ENCODE data around the gene FAM13A.
"Not testable (repeated sequence)": the region's sequence is repeated elsewhere in the genome, so short reads cannot be mapped to it uniquely, and the experiment has no call there.

Gene FAM13A

DNA sequence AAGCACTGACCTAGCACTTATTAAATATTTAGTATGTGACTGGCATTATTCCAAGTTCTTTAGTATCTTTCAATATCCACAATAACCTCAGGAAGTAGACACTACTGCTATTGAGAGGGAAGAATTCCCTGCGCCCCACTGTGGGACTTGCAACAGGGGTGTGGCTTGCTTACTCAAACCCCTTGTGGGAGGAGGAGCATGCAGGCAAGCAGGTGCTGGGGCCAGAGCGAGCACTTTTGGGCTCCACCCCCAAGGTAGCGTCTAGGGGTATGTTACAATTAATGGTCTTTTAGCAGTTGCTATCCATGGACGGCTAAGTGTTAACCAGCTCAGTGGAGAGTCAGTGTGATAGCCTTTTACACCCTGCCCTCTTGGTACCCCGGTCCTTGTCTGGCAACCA, 50.7 kb downstream of the FAM13A start:
- TF ChIP-seq ZNF585B (tag by site-specific recombination; IDR thresholded peaks at IDR 0.05) (no peak), HOXA7 (CRISPR knock-in tag; IDR thresholded peaks at IDR 0.05; ENCODE audit: borderline replicate concordance) (no peak), ZNF239 (tag by site-specific recombination; IDR thresholded peaks at IDR 0.05) (no peak), YY1 (tag by site-specific recombination; IDR thresholded peaks at IDR 0.05) (no peak), YY2 (tag by site-specific recombination; IDR thresholded peaks at IDR 0.05) (no peak), ZEB2 (tag by site-specific recombination; IDR thresholded peaks at IDR 0.05) (no peak), ZNF837 (tag by site-specific recombination; IDR thresholded peaks at IDR 0.05) (no peak)
- TF ChIP-seq, protein P1, sequence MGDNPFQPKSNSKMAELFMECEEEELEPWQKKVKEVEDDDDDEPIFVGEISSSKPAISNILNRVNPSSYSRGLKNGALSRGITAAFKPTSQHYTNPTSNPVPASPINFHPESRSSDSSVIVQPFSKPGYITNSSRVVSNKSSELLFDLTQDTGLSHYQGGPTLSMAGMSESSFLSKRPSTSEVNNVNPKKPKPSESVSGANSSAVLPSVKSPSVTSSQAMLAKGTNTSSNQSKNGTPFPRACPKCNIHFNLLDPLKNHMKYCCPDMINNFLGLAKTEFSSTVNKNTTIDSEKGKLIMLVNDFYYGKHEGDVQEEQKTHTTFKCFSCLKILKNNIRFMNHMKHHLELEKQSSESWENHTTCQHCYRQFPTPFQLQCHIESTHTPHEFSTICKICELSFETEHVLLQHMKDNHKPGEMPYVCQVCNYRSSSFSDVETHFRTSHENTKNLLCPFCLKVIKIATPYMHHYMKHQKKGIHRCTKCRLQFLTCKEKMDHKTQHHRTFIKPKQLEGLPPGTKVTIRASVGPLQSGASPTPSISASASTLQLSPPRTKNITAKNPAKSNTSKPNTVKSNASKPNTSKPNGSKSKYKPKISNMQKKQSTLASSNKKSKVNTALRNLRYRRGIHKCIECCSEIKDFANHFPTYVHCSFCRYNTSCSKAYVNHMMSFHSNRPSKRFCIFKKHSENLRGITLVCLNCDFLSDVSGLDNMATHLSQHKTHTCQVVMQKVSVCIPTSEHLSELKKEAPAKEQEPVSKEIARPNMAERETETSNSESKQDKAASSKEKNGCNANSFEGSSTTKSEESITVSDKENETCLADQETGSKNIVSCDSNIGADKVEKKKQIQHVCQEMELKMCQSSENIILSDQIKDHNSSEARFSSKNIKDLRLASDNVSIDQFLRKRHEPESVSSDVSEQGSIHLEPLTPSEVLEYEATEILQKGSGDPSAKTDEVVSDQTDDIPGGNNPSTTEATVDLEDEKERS (tag by site-specific recombination; IDR thresholded peaks at IDR 0.05), result no peak
- H3K4me1 ChIP-seq (ENCODE audit: control insufficient read depth, insufficient read depth, low read length), result peaks cover 3% of the 10 kb centered on the region
- H3K27ac ChIP-seq (ENCODE audit: extremely low read depth, low read depth, low read length), result no peak overlapping the region
- H3K4me3 ChIP-seq (ENCODE audit: low read depth, low read length), result no peak overlapping the region
- H3K9me3 ChIP-seq (ENCODE audit: control insufficient read depth, insufficient read depth, low read depth, low read length), result no peaks in the 10 kb centered on the region
- POLR2A ChIA-PET, result no interaction called here
- H3K36me3 ChIP-seq (ENCODE audit: control insufficient read depth in 2 of 2, insufficient read depth in 1 of 2, low read length in 2 of 2), result peaks cover 0 to 30% of the 10 kb centered on the region in 2 experiments; a peak in 1 of 3 replicates
- CTCF ChIA-PET, result interaction anchor here (1.1 kb wide), 1 partner anchor 17 kb away, joined by 3 read pairs; no protein-coding TSS in a partner anchor

DNA sequence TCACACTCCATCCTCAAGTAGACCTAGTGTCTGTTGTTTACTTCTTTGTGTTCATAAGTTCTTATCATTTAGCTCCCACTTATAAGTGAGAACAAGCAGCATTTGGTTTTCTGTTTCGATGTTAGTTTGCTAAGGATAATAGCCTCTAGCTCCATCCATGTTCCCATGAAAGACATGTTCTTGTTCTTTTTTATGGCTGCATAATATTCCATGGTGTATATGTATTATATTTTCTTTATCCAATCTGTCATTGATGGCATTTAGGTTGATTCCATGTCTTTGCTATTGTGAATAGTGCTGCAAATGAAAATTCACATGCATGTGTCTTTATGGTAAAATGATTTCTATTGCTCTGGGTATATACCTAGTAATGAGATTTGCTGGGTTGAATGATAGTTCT, 51.9 kb downstream of the FAM13A start:
- CTCF ChIA-PET, result interaction anchor here (0.7 kb wide), 1 partner anchor 1534 kb away, joined by 3 read pairs; no protein-coding TSS in a partner anchor
- H3K4me1 ChIP-seq (ENCODE audit: control insufficient read depth, insufficient read depth, low read length); H3K27ac ChIP-seq (ENCODE audit: extremely low read depth, low read depth, low read length); H3K4me3 ChIP-seq (ENCODE audit: low read depth, low read length); H3K9me3 ChIP-seq (ENCODE audit: control insufficient read depth, insufficient read depth, low read depth, low read length); POLR2A ChIA-PET: not testable (repeated sequence)
- H3K36me3 ChIP-seq (ENCODE audit: control insufficient read depth in 2 of 2, insufficient read depth in 1 of 2, low read length in 2 of 2), result peaks cover 0 to 24% of the 10 kb centered on the region in 2 experiments; a peak in 1 of 3 replicates
- TF ChIP-seq ZNF146 (tag by site-specific recombination; IDR thresholded peaks at IDR 0.05), result peak; percentile 91

DNA sequence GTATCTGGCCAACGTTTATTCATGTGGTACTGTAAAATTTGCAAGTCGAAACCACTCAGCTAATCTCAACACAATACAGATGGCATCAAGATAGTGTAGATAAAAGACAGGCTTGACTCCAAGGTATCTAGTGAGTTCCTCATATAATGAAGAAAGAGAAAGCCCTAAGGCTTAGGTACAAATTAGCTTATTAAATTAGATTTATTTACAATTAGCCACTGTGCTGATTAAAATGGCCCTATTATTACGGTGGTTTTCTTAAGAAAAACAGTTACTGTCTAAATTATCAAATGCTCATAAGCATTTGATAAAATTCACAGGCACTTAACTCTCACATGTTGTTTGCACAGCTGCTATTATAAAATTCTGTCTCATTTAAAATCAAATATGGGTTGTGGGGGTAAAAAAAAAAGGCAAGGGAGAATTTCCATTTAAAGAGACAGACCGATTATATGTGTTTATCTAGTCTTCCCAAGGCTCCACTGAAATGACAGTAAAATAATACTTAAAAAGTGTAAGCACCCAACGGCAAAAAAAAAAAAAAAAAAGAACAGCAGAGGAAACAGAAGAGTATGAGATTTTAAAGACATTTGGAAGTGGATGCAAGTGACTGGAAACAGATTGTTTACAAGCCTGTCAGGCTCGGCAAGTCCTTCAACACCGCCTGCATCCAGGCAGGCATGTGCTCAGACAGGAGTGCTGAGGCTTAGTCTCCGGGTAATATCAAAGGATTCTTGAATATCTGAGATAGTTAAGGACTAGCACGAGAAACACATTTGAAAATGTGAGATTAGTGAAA, 55.1 kb downstream of the FAM13A start:
- H3K4me3 ChIP-seq (ENCODE audit: low read depth, low read length), result no peak overlapping the region
- ChIA-PET CTCF (interaction anchor here (1.5 kb wide), 1 partner anchor 21 kb away, joined by 5 read pairs; no protein-coding TSS in a partner anchor), POLR2A (no interaction called here)
- no peak for TF ChIP-seq ZNF24 (tag by site-specific recombination; IDR thresholded peaks at IDR 0.05)
- TF ChIP-seq ZNF335 (tag by site-specific recombination; conservative IDR thresholded peaks at IDR 0.05), result peak; percentile 84
- TF ChIP-seq, protein P2, sequence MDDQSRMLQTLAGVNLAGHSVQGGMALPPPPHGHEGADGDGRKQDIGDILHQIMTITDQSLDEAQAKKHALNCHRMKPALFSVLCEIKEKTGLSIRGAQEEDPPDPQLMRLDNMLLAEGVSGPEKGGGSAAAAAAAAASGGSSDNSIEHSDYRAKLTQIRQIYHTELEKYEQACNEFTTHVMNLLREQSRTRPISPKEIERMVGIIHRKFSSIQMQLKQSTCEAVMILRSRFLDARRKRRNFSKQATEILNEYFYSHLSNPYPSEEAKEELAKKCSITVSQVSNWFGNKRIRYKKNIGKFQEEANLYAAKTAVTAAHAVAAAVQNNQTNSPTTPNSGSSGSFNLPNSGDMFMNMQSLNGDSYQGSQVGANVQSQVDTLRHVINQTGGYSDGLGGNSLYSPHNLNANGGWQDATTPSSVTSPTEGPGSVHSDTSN (CRISPR knock-in tag; IDR thresholded peaks at IDR 0.05), result no peak
- TF ChIP-seq ZNF747 (tag by site-specific recombination; IDR thresholded peaks at IDR 0.05), result no peak
- no peak for TF ChIP-seq ZNF529 (tag by site-specific recombination; IDR thresholded peaks at IDR 0.05; ENCODE audit: insufficient replicate concordance)
- TF ChIP-seq, protein P3, sequence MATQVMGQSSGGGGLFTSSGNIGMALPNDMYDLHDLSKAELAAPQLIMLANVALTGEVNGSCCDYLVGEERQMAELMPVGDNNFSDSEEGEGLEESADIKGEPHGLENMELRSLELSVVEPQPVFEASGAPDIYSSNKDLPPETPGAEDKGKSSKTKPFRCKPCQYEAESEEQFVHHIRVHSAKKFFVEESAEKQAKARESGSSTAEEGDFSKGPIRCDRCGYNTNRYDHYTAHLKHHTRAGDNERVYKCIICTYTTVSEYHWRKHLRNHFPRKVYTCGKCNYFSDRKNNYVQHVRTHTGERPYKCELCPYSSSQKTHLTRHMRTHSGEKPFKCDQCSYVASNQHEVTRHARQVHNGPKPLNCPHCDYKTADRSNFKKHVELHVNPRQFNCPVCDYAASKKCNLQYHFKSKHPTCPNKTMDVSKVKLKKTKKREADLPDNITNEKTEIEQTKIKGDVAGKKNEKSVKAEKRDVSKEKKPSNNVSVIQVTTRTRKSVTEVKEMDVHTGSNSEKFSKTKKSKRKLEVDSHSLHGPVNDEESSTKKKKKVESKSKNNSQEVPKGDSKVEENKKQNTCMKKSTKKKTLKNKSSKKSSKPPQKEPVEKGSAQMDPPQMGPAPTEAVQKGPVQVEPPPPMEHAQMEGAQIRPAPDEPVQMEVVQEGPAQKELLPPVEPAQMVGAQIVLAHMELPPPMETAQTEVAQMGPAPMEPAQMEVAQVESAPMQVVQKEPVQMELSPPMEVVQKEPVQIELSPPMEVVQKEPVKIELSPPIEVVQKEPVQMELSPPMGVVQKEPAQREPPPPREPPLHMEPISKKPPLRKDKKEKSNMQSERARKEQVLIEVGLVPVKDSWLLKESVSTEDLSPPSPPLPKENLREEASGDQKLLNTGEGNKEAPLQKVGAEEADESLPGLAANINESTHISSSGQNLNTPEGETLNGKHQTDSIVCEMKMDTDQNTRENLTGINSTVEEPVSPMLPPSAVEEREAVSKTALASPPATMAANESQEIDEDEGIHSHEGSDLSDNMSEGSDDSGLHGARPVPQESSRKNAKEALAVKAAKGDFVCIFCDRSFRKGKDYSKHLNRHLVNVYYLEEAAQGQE (tag by site-specific recombination; IDR thresholded peaks at IDR 0.05), result no peak
- TF ChIP-seq, protein P4, sequence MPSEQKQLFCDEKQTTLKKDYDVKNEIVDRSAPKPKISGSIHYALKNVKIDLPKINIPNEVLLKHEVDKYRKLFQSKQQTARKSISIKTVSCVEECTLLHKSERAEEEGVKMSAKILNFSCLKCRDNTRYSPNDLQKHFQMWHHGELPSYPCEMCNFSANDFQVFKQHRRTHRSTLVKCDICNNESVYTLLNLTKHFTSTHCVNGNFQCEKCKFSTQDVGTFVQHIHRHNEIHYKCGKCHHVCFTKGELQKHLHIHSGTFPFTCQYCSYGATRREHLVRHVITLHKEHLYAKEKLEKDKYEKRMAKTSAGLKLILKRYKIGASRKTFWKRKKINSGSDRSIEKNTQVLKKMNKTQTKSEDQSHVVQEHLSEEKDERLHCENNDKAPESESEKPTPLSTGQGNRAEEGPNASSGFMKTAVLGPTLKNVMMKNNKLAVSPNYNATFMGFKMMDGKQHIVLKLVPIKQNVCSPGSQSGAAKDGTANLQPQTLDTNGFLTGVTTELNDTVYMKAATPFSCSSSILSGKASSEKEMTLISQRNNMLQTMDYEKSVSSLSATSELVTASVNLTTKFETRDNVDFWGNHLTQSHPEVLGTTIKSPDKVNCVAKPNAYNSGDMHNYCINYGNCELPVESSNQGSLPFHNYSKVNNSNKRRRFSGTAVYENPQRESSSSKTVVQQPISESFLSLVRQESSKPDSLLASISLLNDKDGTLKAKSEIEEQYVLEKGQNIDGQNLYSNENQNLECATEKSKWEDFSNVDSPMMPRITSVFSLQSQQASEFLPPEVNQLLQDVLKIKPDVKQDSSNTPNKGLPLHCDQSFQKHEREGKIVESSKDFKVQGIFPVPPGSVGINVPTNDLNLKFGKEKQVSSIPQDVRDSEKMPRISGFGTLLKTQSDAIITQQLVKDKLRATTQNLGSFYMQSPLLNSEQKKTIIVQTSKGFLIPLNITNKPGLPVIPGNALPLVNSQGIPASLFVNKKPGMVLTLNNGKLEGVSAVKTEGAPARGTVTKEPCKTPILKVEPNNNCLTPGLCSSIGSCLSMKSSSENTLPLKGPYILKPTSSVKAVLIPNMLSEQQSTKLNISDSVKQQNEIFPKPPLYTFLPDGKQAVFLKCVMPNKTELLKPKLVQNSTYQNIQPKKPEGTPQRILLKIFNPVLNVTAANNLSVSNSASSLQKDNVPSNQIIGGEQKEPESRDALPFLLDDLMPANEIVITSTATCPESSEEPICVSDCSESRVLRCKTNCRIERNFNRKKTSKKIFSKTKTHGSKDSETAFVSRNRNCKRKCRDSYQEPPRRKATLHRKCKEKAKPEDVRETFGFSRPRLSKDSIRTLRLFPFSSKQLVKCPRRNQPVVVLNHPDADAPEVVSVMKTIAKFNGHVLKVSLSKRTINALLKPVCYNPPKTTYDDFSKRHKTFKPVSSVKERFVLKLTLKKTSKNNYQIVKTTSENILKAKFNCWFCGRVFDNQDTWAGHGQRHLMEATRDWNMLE (tag by site-specific recombination; conservative IDR thresholded peaks at IDR 0.05; ENCODE audit: low read depth), result no peak
- no peak for TF ChIP-seq ZNF629 (tag by site-specific recombination; IDR thresholded peaks at IDR 0.05)
- TF ChIP-seq ZBTB1 (tag by site-specific recombination; IDR thresholded peaks at IDR 0.05), result no peak

More for the DNA sequence above, 55.1 kb downstream of the FAM13A start:
- Histone ChIP-seq H3K27ac (ENCODE audit: extremely low read depth, low read depth, low read length) (peak overlapping the region; percentile 66), H3K36me3 (ENCODE audit: control insufficient read depth in 2 of 2, insufficient read depth in 1 of 2, low read length in 2 of 2) (peaks cover 0 to 9% of the 10 kb centered on the region in 2 experiments; a peak in 1 of 3 replicates), H3K4me1 (ENCODE audit: control insufficient read depth, insufficient read depth, low read length) (peaks cover 18% of the 10 kb centered on the region), H3K9me3 (ENCODE audit: control insufficient read depth, insufficient read depth, low read depth, low read length) (no peaks in the 10 kb centered on the region)
